ENCODE measurements around the gene EZH1.

The EZH1 gene

GRCh38 chr17:42694524-42694923 lies 50.3 kb downstream of the EZH1 start:
- Histone ChIP-seq H3K36me3 (replicated peaks) (peaks cover 2% of the 10 kb centered on the region), H3K4me3 (ENCODE audit: low read depth, low read length) (no peak overlapping the region), H3K27me3 (replicated peaks) (no peaks in the 10 kb centered on the region), H3K27ac (no peak overlapping the region)
- in situ Hi-C loops (cut with HindIII; ENCODE audit: low pct_ligation_motif_present, low sequenced_read_pairs), result no loop called here
- TF ChIP-seq, protein P1, sequence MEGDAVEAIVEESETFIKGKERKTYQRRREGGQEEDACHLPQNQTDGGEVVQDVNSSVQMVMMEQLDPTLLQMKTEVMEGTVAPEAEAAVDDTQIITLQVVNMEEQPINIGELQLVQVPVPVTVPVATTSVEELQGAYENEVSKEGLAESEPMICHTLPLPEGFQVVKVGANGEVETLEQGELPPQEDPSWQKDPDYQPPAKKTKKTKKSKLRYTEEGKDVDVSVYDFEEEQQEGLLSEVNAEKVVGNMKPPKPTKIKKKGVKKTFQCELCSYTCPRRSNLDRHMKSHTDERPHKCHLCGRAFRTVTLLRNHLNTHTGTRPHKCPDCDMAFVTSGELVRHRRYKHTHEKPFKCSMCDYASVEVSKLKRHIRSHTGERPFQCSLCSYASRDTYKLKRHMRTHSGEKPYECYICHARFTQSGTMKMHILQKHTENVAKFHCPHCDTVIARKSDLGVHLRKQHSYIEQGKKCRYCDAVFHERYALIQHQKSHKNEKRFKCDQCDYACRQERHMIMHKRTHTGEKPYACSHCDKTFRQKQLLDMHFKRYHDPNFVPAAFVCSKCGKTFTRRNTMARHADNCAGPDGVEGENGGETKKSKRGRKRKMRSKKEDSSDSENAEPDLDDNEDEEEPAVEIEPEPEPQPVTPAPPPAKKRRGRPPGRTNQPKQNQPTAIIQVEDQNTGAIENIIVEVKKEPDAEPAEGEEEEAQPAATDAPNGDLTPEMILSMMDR (IDR thresholded peaks at IDR 0.05; ENCODE audit: low read depth, low read length, missing control alignments), result no peak
- no peak for DNase-seq

- no peak for DNase-seq
- Histone ChIP-seq H3K27me3 (replicated peaks) (no peaks in the 10 kb centered on the region), H3K27ac (no peak overlapping the region), H3K4me3 (ENCODE audit: low read depth, low read length) (no peak overlapping the region), H3K36me3 (replicated peaks) (peaks cover 2% of the 10 kb centered on the region)
- in situ Hi-C loops (cut with HindIII; ENCODE audit: low pct_ligation_motif_present, low sequenced_read_pairs), result no loop called here
- TF ChIP-seq, protein P1 (IDR thresholded peaks at IDR 0.05; ENCODE audit: low read depth, low read length, missing control alignments), result no peak
Measured at GRCh38 chr17:42692489-42692888, 52.4 kb downstream of the EZH1 start.

- TF ChIP-seq, protein P1 (IDR thresholded peaks at IDR 0.05; ENCODE audit: low read depth, low read length, missing control alignments), result no peak
- Histone ChIP-seq H3K4me3 (ENCODE audit: low read depth, low read length) (no peak overlapping the region), H3K36me3 (replicated peaks) (peaks cover 2% of the 10 kb centered on the region), H3K27ac (no peak overlapping the region), H3K27me3 (replicated peaks) (no peaks in the 10 kb centered on the region)
- no peak for DNase-seq
- in situ Hi-C loops (cut with HindIII; ENCODE audit: low pct_ligation_motif_present, low sequenced_read_pairs), result no loop called here
Measured at GRCh38 chr17:42691021-42691545, 53.8 kb downstream of the EZH1 start.

GRCh38 chr17:42690596-42690995 lies 54.2 kb downstream of the EZH1 start:
- in situ Hi-C loops (cut with HindIII; ENCODE audit: low pct_ligation_motif_present, low sequenced_read_pairs), result no loop called here
- Histone ChIP-seq H3K27me3 (replicated peaks) (no peaks in the 10 kb centered on the region), H3K4me3 (ENCODE audit: low read depth, low read length) (no peak overlapping the region), H3K36me3 (replicated peaks) (no peaks in the 10 kb centered on the region), H3K27ac (no peak overlapping the region)
- TF ChIP-seq, protein P1 (IDR thresholded peaks at IDR 0.05; ENCODE audit: low read depth, low read length, missing control alignments), result no peak
- no peak for DNase-seq

- H3K4me3 ChIP-seq (ENCODE audit: low read depth, low read length), result no peak overlapping the region
- H3K27ac ChIP-seq, result no peak overlapping the region
- TF ChIP-seq, protein P1 (IDR thresholded peaks at IDR 0.05; ENCODE audit: low read depth, low read length, missing control alignments), result no peak
- no peaks in the 10 kb centered on the region for H3K36me3 ChIP-seq (replicated peaks)
- no peak for DNase-seq
- in situ Hi-C loops (cut with HindIII; ENCODE audit: low pct_ligation_motif_present, low sequenced_read_pairs), result no loop called here
- no peaks in the 10 kb centered on the region for H3K27me3 ChIP-seq (replicated peaks)
Measured at GRCh38 chr17:42687707-42688320, 57.0 kb downstream of the EZH1 start.

All from brain microvascular endothelial cell (primary cell).